GM19023 (cell line): ENCODE data around the gene ECHS1.
A peak's percentile ranks its signal among the peaks of the same experiment; 100 is the strongest.

Experiments used
- ATAC-seq: cut with Tn5 transposase; IDR thresholded peaks from one replicate; pipeline ENCODE4 v1.9.1; 2021; ENCODE audit warnings: mild to moderate bottlenecking, moderate library complexity; ENCODE audit not compliant: unreplicated experiment

ECHS1 gene

GRCh38 chr10:133359554-133359971, 13.6 kb downstream of the ECHS1 start:
- no peak for ATAC-seq

GRCh38 chr10:133358925-133359310, 14.2 kb downstream of the ECHS1 start:
- ATAC-seq: no peak

GRCh38 chr10:133358162-133358924, 14.8 kb downstream of the ECHS1 start:
- no peak for ATAC-seq

- peak; percentile 52 for ATAC-seq
Measured at GRCh38 chr10:133357285-133358161, 15.6 kb downstream of the ECHS1 start, which contains the start of gene FUOM. FUOM (minus strand) TSS chr10:133358019; CDS start chr10:133358007, 12 bp downstream.

GRCh38 chr10:133356549-133357284, 16.4 kb downstream of the ECHS1 start:
- ATAC-seq: no peak

- no peak for ATAC-seq
Measured at GRCh38 chr10:133355991-133356390, 17.2 kb downstream of the ECHS1 start.

- no peak for ATAC-seq
Measured at GRCh38 chr10:133355266-133355665, 17.9 kb downstream of the ECHS1 start.

- ATAC-seq: no peak
Measured at GRCh38 chr10:133354672-133355240, 18.4 kb downstream of the ECHS1 start.

GRCh38 chr10:133353988-133354605, 19.1 kb downstream of the ECHS1 start:
- ATAC-seq: no peak

- ATAC-seq: no peak
Measured at GRCh38 chr10:133353202-133353959, 19.8 kb downstream of the ECHS1 start.

GRCh38 chr10:133351408-133352318, 21.5 kb downstream of the ECHS1 start:
- no peak for ATAC-seq

GRCh38 chr10:133350950-133351329, 22.2 kb downstream of the ECHS1 start:
- ATAC-seq: no peak

GRCh38 chr10:133350283-133350949, 22.7 kb downstream of the ECHS1 start:
- ATAC-seq: no peak

- no peak for ATAC-seq
Measured at GRCh38 chr10:133349577-133350011, 23.6 kb downstream of the ECHS1 start.

GRCh38 chr10:133349160-133349568, 24.0 kb downstream of the ECHS1 start:
- no peak for ATAC-seq

- no peak for ATAC-seq
Measured at GRCh38 chr10:133347710-133348517, 25.2 kb downstream of the ECHS1 start.

GRCh38 chr10:133346413-133346812, 26.7 kb downstream of the ECHS1 start:
- ATAC-seq: no peak
